Vagina (tissue), 2 donors: ENCODE data around the gene MAML3. TPM values are rescaled to one million over a fixed set of nuclear protein-coding genes. Genes with fewer than 3 reads are reported as not detected.

Source experiments
- DNase-seq, 2 donors: peaks; one replicate each; pipeline ENCODE4 v3.0.0-alpha.2; 2017; ENCODE audit errors: extremely low spot score in 2 of 2
- H3K27ac ChIP-seq: fragments of 200-600 bp; sonication (generic); one replicate; pipeline ENCODE4 v1.5.1; 2019
- H3K27me3 ChIP-seq: fragments of 200-600 bp; sonication (generic); one replicate; pipeline ENCODE4 v1.5.1; 2019
- H3K36me3 ChIP-seq, 2 donors: fragments of 200-600 bp; sonication (generic); one replicate each; pipeline ENCODE4 v1.5.1; 2017 to 2019
- H3K4me1 ChIP-seq: fragments of 200-600 bp; sonication (generic); one replicate; pipeline ENCODE4 v1.5.1; 2019
- H3K4me3 ChIP-seq, 2 donors: fragments of 200-600 bp; sonication (generic); 1 replicate in 1 of 2; 2 replicates in 1 of 2; pipeline ENCODE4 v1.5.1; 2016 to 2019
- H3K9me3 ChIP-seq: fragments of 200-600 bp; sonication (generic); one replicate; pipeline ENCODE4 v1.5.1; 2019
- POLR2A ChIP-seq, 2 donors: fragments of 450-650 bp; IDR thresholded peaks; one replicate each; pipeline ENCODE4 v1.6.1; 2017; ENCODE audit warnings: antibody characterized with exemption in 2 of 2, mild to moderate bottlenecking in 2 of 2, moderate library complexity in 2 of 2
- POLR2AphosphoS5 ChIP-seq, 2 donors: sonication (generic); formaldehyde crosslinking; IDR thresholded peaks; one replicate each; pipeline ENCODE4 v1.9.0; 2017; ENCODE audit warnings: antibody characterized with exemption in 2 of 2, mild to moderate bottlenecking in 2 of 2, low read depth in 1 of 2; ENCODE audit not compliant: insufficient read depth in 1 of 2
- intact Hi-C: fragments of 100-400 bp; cut with DNase I; formaldehyde crosslinking; loops from one replicate; pipeline ENCODE4 v1.15.1; 2023
- total RNA-seq: library from RNA; depleted of rRNA; stranded (reverse); fragments of >200 nt; gene quantifications from one replicate; pipeline ENCODE4 v1.2.3, GENCODE V29; 2016
- TF ChIP-seq, protein P1 (sequence below), 3 experiments: fragments of 450-650 bp in 2 of 3; fragments of 200-600 bp in 1 of 3; sonication (generic) in 1 of 3; IDR thresholded peaks; one replicate each; pipeline ENCODE4 v1.5.1; 2017 to 2019; ENCODE audit warnings: antibody characterized with exemption in 3 of 3, mild to moderate bottlenecking in 2 of 3, moderate library complexity in 2 of 3

Gene MAML3
- total RNA-seq, 1 donor from 2014 or later: 16.2 TPM

DNA sequence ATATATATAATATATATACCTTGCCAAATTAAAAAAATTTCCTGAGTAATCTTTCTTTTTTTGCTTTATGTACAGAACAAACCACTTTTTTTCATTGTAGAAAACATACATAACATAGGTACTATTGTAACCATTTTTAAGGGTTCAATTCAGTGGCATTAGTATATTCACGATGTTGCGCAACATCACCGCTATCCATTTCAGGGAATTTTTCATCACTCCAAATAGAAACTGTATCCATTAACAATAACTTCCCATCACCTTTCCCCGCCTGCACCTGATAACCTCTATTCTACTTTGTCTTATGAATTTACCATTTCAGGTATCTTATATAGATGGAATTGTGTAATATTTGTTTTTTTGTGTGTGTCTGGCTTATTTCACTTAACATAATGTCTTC is 363.7 kb downstream of the MAML3 start:
- H3K36me3 ChIP-seq: no peaks in the 10 kb centered on the region
- TF ChIP-seq, protein P1, sequence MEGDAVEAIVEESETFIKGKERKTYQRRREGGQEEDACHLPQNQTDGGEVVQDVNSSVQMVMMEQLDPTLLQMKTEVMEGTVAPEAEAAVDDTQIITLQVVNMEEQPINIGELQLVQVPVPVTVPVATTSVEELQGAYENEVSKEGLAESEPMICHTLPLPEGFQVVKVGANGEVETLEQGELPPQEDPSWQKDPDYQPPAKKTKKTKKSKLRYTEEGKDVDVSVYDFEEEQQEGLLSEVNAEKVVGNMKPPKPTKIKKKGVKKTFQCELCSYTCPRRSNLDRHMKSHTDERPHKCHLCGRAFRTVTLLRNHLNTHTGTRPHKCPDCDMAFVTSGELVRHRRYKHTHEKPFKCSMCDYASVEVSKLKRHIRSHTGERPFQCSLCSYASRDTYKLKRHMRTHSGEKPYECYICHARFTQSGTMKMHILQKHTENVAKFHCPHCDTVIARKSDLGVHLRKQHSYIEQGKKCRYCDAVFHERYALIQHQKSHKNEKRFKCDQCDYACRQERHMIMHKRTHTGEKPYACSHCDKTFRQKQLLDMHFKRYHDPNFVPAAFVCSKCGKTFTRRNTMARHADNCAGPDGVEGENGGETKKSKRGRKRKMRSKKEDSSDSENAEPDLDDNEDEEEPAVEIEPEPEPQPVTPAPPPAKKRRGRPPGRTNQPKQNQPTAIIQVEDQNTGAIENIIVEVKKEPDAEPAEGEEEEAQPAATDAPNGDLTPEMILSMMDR (IDR thresholded peaks at IDR 0.05): no peak
- no peak for TF ChIP-seq POLR2AphosphoS5 (IDR thresholded peaks at IDR 0.05; ENCODE audit: insufficient read depth in 1 of 2, low read depth in 1 of 2)
- TF ChIP-seq POLR2A (IDR thresholded peaks at IDR 0.05): no peak
- H3K4me3 ChIP-seq: no peak overlapping the region
- no peak for DNase-seq
- peaks cover 20% of the 10 kb centered on the region for H3K4me1 ChIP-seq
- H3K27me3 ChIP-seq: no peaks in the 10 kb centered on the region
- H3K27ac ChIP-seq: no peak overlapping the region
- intact Hi-C loops: loop anchor here (5.0 kb wide), 1 partner anchor 1692 kb away; no protein-coding TSS in a partner anchor
- no peaks in the 10 kb centered on the region for H3K9me3 ChIP-seq

DNA sequence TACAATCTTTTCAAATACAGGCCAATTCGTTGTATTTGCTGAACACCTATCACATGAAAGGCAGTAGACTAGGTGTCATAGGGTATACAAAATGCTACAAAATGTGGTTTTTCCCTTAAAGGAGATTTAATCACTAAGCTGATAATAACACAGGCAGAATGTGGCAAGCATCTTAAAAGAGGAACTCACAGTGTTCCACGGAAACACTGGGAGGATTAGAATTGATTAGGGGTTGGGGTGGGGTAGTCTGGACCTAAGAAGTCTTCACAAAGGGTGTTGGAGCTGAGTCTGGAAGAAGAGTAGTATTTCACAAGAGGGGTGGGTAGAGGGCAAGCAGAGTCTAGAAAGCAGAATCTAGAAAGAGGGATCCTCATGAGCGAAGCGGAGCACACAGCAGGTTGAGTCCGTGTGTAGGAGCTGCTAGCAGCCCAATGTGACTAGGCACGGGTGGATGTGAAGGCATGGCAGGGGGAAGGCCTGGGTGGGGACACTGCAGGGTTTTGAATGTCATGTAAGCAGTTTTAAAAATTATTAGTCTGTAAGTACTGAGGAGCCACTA is 364.8 kb downstream of the MAML3 start:
- DNase-seq: no peak
- H3K27ac ChIP-seq: no peak overlapping the region
- no peaks in the 10 kb centered on the region for H3K36me3 ChIP-seq
- no peaks in the 10 kb centered on the region for H3K27me3 ChIP-seq
- no peak overlapping the region for H3K4me3 ChIP-seq
- no peaks in the 10 kb centered on the region for H3K9me3 ChIP-seq
- intact Hi-C loops: no loop called here
- TF ChIP-seq POLR2AphosphoS5 (IDR thresholded peaks at IDR 0.05; ENCODE audit: insufficient read depth in 1 of 2, low read depth in 1 of 2) (no peak), POLR2A (IDR thresholded peaks at IDR 0.05) (no peak)
- TF ChIP-seq, protein P1 (IDR thresholded peaks at IDR 0.05): no peak
- H3K4me1 ChIP-seq: peaks cover 9% of the 10 kb centered on the region

DNA sequence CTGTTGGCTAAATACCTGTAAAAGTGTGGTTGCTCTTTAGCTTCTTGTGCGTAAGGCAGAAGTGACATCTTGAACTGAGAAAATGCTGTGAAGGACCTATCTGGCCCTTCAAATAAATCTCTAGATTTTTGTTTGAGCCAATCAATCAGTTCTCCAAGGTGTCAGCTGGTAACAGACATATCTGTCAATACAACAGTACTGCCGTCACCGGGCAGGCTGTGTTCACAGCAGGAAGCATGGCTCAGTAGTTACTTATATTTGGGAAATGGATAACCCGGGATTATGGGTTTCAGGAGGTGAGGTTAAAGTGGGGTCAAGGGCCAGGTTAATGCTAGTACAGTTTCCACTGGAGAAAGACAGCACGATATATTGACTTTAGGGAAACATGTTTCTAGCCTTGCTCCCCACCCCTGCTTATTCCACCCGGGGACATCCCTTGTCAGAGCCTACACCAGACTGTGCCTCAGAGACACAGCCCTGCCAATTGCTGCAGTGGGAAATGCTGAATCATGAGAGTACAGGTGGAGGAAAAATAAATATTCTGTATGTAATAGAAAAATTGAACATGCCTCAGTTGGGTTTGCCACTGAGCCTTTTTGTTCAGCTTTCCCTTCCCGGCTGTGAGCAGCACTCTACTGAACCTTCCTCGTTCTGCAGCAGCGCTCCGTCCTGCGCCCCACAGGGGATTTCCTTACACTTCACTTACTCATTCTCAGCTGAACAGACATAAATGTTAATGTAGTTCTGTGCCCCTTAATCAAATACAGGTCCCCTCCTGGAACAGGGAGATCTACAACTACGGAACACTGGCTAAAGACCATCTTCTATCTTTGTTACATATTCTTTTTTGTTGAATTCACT is 367.3 kb downstream of the MAML3 start:
- Histone ChIP-seq H3K4me1 (no peaks in the 10 kb centered on the region), H3K9me3 (no peaks in the 10 kb centered on the region), H3K36me3 (no peaks in the 10 kb centered on the region), H3K27ac (no peak overlapping the region), H3K27me3 (no peaks in the 10 kb centered on the region), H3K4me3 (no peak overlapping the region)
- intact Hi-C loops: no loop called here
- DNase-seq: no peak
- TF ChIP-seq POLR2AphosphoS5 (IDR thresholded peaks at IDR 0.05; ENCODE audit: insufficient read depth in 1 of 2, low read depth in 1 of 2) (no peak), POLR2A (IDR thresholded peaks at IDR 0.05) (no peak)
- TF ChIP-seq, protein P1 (IDR thresholded peaks at IDR 0.05): no peak

DNA sequence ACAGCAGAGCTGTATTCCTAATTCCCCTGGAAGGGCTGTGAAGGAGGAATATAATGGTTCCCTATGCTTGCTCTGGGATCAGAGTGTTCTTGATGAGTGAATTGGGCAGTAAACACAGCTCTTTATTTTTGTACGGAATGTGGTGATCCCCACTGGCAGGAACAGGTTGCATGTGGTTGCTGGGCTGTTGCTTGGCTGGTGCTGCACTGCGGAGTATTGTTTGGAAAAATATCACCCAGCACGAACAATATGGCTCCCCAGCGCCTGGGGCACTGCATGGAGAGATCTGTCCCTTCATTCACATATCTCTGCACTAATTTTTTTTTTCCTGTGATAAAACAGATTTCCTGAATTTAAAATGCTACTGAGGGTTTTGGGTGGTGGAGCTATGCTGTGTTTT is 368.6 kb downstream of the MAML3 start:
- H3K27me3 ChIP-seq: no peaks in the 10 kb centered on the region
- intact Hi-C loops: no loop called here
- H3K4me1 ChIP-seq: no peaks in the 10 kb centered on the region
- no peak overlapping the region for H3K27ac ChIP-seq
- H3K4me3 ChIP-seq: no peak overlapping the region
- no peaks in the 10 kb centered on the region for H3K9me3 ChIP-seq
- H3K36me3 ChIP-seq: no peaks in the 10 kb centered on the region
- no peak for DNase-seq
- TF ChIP-seq POLR2A (IDR thresholded peaks at IDR 0.05) (no peak), POLR2AphosphoS5 (IDR thresholded peaks at IDR 0.05; ENCODE audit: insufficient read depth in 1 of 2, low read depth in 1 of 2) (no peak)
- TF ChIP-seq, protein P1 (IDR thresholded peaks at IDR 0.05): no peak
